ENCODE data around the gene ISYNA1. TPM values are rescaled to one million over a fixed set of nuclear protein-coding genes. Genes with fewer than 3 reads are reported as not detected.
A peak's percentile ranks its signal among the peaks of the same experiment; 100 is the strongest.

ISYNA1 gene
- total and polyA plus RNA-seq, 2 of the 4 experiments (the other 2 are of a cell fraction), result 3.4 to 24.7 TPM

- Histone ChIP-seq H2BK15ac (ENCODE audit: low read depth, low read length) (no peak overlapping the region; the same call in 2 of the 3 replicates), H4K8ac (ENCODE audit: low read depth in 2 of 2, low read length in 2 of 2) (peak overlapping the region in 1 of 2 experiments; percentile 43; a peak in 1 of 4 replicates), H3K4ac (ENCODE audit: low read depth, low read length) (no peak overlapping the region), H3K23ac (ENCODE audit: low read depth, low read length) (peak overlapping the region; percentile 53; the same call in 1 of the 2 replicates), H3K9ac (ENCODE audit: low read depth, low read length) (no peak overlapping the region), H3K56ac (ENCODE audit: extremely low read depth, insufficient read depth, low read length) (no peak overlapping the region), H2BK20ac (ENCODE audit: low read depth, low read length) (no peak overlapping the region), H3K9me3 (ENCODE audit: control insufficient read depth, insufficient read depth, low read length) (no peaks in the 10 kb centered on the region), H2AFZ (replicated peaks; ENCODE audit: low read length, poor library complexity) (no peak overlapping the region), H2BK120ac (ENCODE audit: low read depth, low read length) (no peak overlapping the region), H3K4me1 (ENCODE audit: control insufficient read depth, insufficient read depth, low read length) (peaks cover 25% of the 10 kb centered on the region), H2AK9ac (replicated peaks; ENCODE audit: low read depth, low read length, poor library complexity) (peak overlapping the region; percentile 45), H3K14ac (replicated peaks; ENCODE audit: low read depth, low read length) (peak overlapping the region; percentile 71; the same call in 1 of the 2 replicates), H3K18ac (ENCODE audit: low read depth, low read length) (no peak overlapping the region), H2BK5ac (ENCODE audit: low read depth, low read length, poor library complexity, severe bottlenecking) (peak overlapping the region; percentile 82), H3K27me3 (ENCODE audit: control insufficient read depth, insufficient read depth, low read length) (no peaks in the 10 kb centered on the region), H4K20me1 (ENCODE audit: insufficient read depth, low read length) (peaks cover 82% of the 10 kb centered on the region), H4K91ac (ENCODE audit: insufficient read depth, low read depth, low read length) (no peak overlapping the region), H4K5ac (ENCODE audit: low read depth, low read length) (no peak overlapping the region), H3K27ac (ENCODE audit: insufficient read depth, low read length) (no peak overlapping the region), H3K36me3 (ENCODE audit: control insufficient read depth, insufficient read depth, low read length) (peaks cover 16% of the 10 kb centered on the region), H3K79me1 (ENCODE audit: low read depth in 1 of 2, low read length in 2 of 2) (peaks cover 23 to 92% of the 10 kb centered on the region in 2 experiments), H3K9me1 (ENCODE audit: insufficient read depth, low read length) (peaks cover 25% of the 10 kb centered on the region), H3K4me2 (ENCODE audit: low read depth, low read length) (no peak overlapping the region), H3K4me3 (ENCODE audit: insufficient read depth, low read depth, low read length) (no peak overlapping the region), H2AK5ac (ENCODE audit: low read depth, low read length) (peak overlapping the region; percentile 79)
- no CpG with 5 or more reads among the region's 3 CpGs for WGBS, 2 experiments (ENCODE audit: extremely low coverage in 2 of 2, insufficient read length in 1 of 2)
- ATAC-seq (ENCODE audit: low read depth) (no peak), DNase-seq (no peak)
- CTCF ChIA-PET, result interaction anchor here (1.0 kb wide), 1 partner anchor 10 kb away, joined by 4 read pairs; no protein-coding TSS in a partner anchor
- in situ Hi-C loops (cut with MboI; ENCODE audit: low sequenced_read_pairs) (no loop called here), dilution Hi-C loops (cut with HindIII; ENCODE audit: low sequenced_read_pairs, unreplicated experiment) (no loop called here), intact Hi-C loops (cut with micrococcal nuclease) (loop anchor here (5.0 kb wide), 1 partner anchor 104 kb away; the partner anchor contains the start of gene UBA52)
- POLR2A ChIA-PET (ENCODE audit: unreplicated experiment), result no interaction called here
- BruUV-seq (replicated peaks), result no TSS peak
- TF ChIP-seq MAFK (IDR thresholded peaks at IDR 0.05; ENCODE audit: low read depth, low read length), result no peak
- TF ChIP-seq, protein P1, sequence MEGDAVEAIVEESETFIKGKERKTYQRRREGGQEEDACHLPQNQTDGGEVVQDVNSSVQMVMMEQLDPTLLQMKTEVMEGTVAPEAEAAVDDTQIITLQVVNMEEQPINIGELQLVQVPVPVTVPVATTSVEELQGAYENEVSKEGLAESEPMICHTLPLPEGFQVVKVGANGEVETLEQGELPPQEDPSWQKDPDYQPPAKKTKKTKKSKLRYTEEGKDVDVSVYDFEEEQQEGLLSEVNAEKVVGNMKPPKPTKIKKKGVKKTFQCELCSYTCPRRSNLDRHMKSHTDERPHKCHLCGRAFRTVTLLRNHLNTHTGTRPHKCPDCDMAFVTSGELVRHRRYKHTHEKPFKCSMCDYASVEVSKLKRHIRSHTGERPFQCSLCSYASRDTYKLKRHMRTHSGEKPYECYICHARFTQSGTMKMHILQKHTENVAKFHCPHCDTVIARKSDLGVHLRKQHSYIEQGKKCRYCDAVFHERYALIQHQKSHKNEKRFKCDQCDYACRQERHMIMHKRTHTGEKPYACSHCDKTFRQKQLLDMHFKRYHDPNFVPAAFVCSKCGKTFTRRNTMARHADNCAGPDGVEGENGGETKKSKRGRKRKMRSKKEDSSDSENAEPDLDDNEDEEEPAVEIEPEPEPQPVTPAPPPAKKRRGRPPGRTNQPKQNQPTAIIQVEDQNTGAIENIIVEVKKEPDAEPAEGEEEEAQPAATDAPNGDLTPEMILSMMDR (conservative IDR thresholded peaks at IDR 0.05; ENCODE audit: low read depth, low read length), result no peak
- TF ChIP-seq MAZ (IDR thresholded peaks at IDR 0.05; ENCODE audit: borderline replicate concordance, low read depth, low read length), result no peak
- TF ChIP-seq RFX5 (IDR thresholded peaks at IDR 0.05; ENCODE audit: low read depth, low read length), result no peak
- TF ChIP-seq FOS (IDR thresholded peaks at IDR 0.05; ENCODE audit: low read depth, low read length), result no peak
- no peak for TF ChIP-seq CHD1 (IDR thresholded peaks at IDR 0.05; ENCODE audit: low read depth, low read length)
- TF ChIP-seq RAD21 (IDR thresholded peaks at IDR 0.05; ENCODE audit: low read length), result no peak
- TF ChIP-seq RCOR1 (IDR thresholded peaks at IDR 0.05; ENCODE audit: insufficient replicate concordance, low read length), result no peak
Observed at GRCh38 chr19:18467978-18468377, 30.0 kb upstream of the ISYNA1 start.
